ENCODE data around the gene FBXW8.

FBXW8 gene

DNA sequence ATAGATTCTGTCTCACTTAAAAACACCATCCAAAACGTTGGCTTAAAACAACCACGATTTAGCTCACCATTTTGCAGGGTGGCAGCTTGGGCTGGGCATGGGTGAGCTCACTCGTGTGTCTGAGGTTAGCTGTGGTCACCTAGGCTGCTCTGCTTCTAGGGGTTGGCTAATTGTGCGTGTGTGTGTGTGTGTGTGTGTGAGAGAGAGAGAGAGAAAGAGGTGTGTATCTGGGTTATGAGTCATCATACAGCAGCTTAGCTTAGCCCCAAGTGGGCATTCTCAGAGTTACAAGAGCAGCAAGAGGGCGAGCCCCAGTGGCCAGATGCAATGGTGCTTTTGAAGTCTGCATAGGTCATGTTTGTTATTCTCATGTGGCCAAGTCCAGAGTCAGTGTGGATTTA, 6.0 kb downstream of the FBXW8 start (continued):
- TF ChIP-seq INSM2 (tag by site-specific recombination; IDR thresholded peaks at IDR 0.05): peak; percentile 91
- peak; percentile 72; the same call in 1 of the 2 replicates for TF ChIP-seq YY2 (tag by site-specific recombination; IDR thresholded peaks at IDR 0.05)
- peak; percentile 50 for TF ChIP-seq ZNF548 (tag by site-specific recombination; IDR thresholded peaks at IDR 0.05)
- TF ChIP-seq MEIS1 (CRISPR knock-in tag; IDR thresholded peaks at IDR 0.05; ENCODE audit: borderline replicate concordance): no peak
- no peak for TF ChIP-seq ZFP41 (tag by site-specific recombination; IDR thresholded peaks at IDR 0.05; ENCODE audit: borderline replicate concordance)
- TF ChIP-seq ZNF10 (tag by site-specific recombination; IDR thresholded peaks at IDR 0.05): peak; percentile 68; the same call in 1 of the 2 replicates
- TF ChIP-seq SETDB1 (IDR thresholded peaks at IDR 0.05; ENCODE audit: insufficient read length, low read length): no peak
- TF ChIP-seq ZNF280D (tag by site-specific recombination; IDR thresholded peaks at IDR 0.05): no peak
- TF ChIP-seq SCRT2 (tag by site-specific recombination; IDR thresholded peaks at IDR 0.05): no peak
- no peak for TF ChIP-seq ZNF404 (tag by site-specific recombination; IDR thresholded peaks at IDR 0.05)
- no peak for TF ChIP-seq ZNF768 (tag by site-specific recombination; IDR thresholded peaks at IDR 0.05)
- TF ChIP-seq ZNF473 (tag by site-specific recombination; IDR thresholded peaks at IDR 0.05): peak; percentile 97
- TF ChIP-seq ZNF169 (tag by site-specific recombination; IDR thresholded peaks at IDR 0.05): peak; percentile 91; the same call in 1 of the 2 replicates
- TF ChIP-seq, protein P1, sequence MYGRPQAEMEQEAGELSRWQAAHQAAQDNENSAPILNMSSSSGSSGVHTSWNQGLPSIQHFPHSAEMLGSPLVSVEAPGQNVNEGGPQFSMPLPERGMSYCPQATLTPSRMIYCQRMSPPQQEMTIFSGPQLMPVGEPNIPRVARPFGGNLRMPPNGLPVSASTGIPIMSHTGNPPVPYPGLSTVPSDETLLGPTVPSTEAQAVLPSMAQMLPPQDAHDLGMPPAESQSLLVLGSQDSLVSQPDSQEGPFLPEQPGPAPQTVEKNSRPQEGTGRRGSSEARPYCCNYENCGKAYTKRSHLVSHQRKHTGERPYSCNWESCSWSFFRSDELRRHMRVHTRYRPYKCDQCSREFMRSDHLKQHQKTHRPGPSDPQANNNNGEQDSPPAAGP (tag by site-specific recombination; IDR thresholded peaks at IDR 0.05): peak; percentile 99
- TF ChIP-seq ZNF658 (tag by site-specific recombination; IDR thresholded peaks at IDR 0.05): no peak; the same call in 1 of the 2 replicates
- TF ChIP-seq ZSCAN5A (tag by site-specific recombination; IDR thresholded peaks at IDR 0.05): peak; percentile 72
- TF ChIP-seq, protein P2, sequence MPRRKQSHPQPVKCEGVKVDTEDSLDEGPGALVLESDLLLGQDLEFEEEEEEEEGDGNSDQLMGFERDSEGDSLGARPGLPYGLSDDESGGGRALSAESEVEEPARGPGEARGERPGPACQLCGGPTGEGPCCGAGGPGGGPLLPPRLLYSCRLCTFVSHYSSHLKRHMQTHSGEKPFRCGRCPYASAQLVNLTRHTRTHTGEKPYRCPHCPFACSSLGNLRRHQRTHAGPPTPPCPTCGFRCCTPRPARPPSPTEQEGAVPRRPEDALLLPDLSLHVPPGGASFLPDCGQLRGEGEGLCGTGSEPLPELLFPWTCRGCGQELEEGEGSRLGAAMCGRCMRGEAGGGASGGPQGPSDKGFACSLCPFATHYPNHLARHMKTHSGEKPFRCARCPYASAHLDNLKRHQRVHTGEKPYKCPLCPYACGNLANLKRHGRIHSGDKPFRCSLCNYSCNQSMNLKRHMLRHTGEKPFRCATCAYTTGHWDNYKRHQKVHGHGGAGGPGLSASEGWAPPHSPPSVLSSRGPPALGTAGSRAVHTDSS (tag by site-specific recombination; IDR thresholded peaks at IDR 0.05): peak; percentile 26; the same call in 1 of the 2 replicates
- peak; percentile 99 for TF ChIP-seq ZBTB48 (tag by site-specific recombination; IDR thresholded peaks at IDR 0.05)
- TF ChIP-seq KLF7 (tag by site-specific recombination; IDR thresholded peaks at IDR 0.05; ENCODE audit: borderline replicate concordance): peak; percentile 92
- TF ChIP-seq TRIM28 (IDR thresholded peaks at IDR 0.05; ENCODE audit: borderline replicate concordance, low read length): no peak
- TF ChIP-seq GLI4 (tag by site-specific recombination; IDR thresholded peaks at IDR 0.05): peak; percentile 98
- TF ChIP-seq GLIS2 (tag by site-specific recombination; IDR thresholded peaks at IDR 0.05): peak; percentile 51
- no peak for TF ChIP-seq ZNF140 (tag by site-specific recombination; IDR thresholded peaks at IDR 0.05)
- TF ChIP-seq WT1 (tag by site-specific recombination; IDR thresholded peaks at IDR 0.05): no peak
- no peak for TF ChIP-seq ZNF777 (tag by site-specific recombination; IDR thresholded peaks at IDR 0.05; ENCODE audit: borderline replicate concordance)
- peak; percentile 65; the same call in 1 of the 2 replicates for TF ChIP-seq ZNF707 (tag by site-specific recombination; IDR thresholded peaks at IDR 0.05)
- TF ChIP-seq ZNF561 (tag by site-specific recombination; IDR thresholded peaks at IDR 0.05; ENCODE audit: borderline replicate concordance): no peak; the same call in 1 of the 2 replicates
- TF ChIP-seq, protein P3, sequence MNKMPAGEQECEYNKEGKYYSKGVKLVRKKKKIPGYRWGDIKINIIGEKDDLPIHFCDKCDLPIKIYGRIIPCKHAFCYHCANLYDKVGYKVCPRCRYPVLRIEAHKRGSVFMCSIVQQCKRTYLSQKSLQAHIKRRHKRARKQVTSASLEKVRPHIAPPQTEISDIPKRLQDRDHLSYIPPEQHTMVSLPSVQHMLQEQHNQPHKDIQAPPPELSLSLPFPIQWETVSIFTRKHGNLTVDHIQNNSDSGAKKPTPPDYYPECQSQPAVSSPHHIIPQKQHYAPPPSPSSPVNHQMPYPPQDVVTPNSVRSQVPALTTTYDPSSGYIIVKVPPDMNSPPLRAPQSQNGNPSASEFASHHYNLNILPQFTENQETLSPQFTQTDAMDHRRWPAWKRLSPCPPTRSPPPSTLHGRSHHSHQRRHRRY (tag by site-specific recombination; IDR thresholded peaks at IDR 0.05): no peak
- TF ChIP-seq PBX3 (CRISPR knock-in tag; IDR thresholded peaks at IDR 0.05): no peak
- TF ChIP-seq HOXC10 (CRISPR knock-in tag; IDR thresholded peaks at IDR 0.05): no peak
